K562 (cell line): ENCODE measurements around the gene STAT4. TPM values are rescaled to one million over a fixed set of nuclear protein-coding genes. Genes with fewer than 3 reads are reported as not detected.

ENCODE experiments used
- BMI1 ChIP-seq: fragments of 150-350 bp; IDR thresholded peaks from 2 replicates; pipeline ENCODE4 v1.6.1; 2014; ENCODE audit warnings: low read length
- CBFA2T3 ChIP-seq: fragments of 450-650 bp; IDR thresholded peaks from 2 replicates; pipeline ENCODE4 v1.6.1; 2017
- CBX3 ChIP-seq, 2 experiments: IDR thresholded peaks; 1 replicate in 1 of 2; 2 replicates in 1 of 2; pipeline ENCODE4 v1.6.1; 2012; ENCODE audit warnings: inconsistent platforms in 2 of 2, low read length in 2 of 2, borderline replicate concordance in 1 of 2, control low read depth in 1 of 2
- DMBX1 ChIP-seq: fragments of 250-450 bp; sonication (Bioruptor Pico); IDR thresholded peaks from 2 replicates; pipeline ENCODE4 v1.8.0; 2022; ENCODE audit warnings: inconsistent platforms, mild to moderate bottlenecking, moderate library complexity, borderline replicate concordance
- GABPB1 ChIP-seq: sonication (generic); formaldehyde crosslinking; IDR thresholded peaks from 2 replicates; pipeline ENCODE4 v1.8.0; 2022; ENCODE audit warnings: mild to moderate bottlenecking, missing genetic modification reagents
- PHB ChIP-seq: fragments of 250-450 bp; sonication (Bioruptor Pico); IDR thresholded peaks from 2 replicates; pipeline ENCODE4 v1.5.0; 2021
- PHF21A ChIP-seq: fragments of 450-650 bp; IDR thresholded peaks from 2 replicates; pipeline ENCODE4 v1.6.1; 2017; ENCODE audit warnings: low read depth, borderline replicate concordance
- TEAD1 ChIP-seq, 2 experiments: fragments of 450-650 bp in 1 of 2; sonication (generic) in 1 of 2; formaldehyde crosslinking; IDR thresholded peaks; 2 replicates each; pipeline versions ENCODE4 v1.4.0 to v1.8.0; 2020 to 2022; ENCODE audit warnings: mild to moderate bottlenecking in 2 of 2, missing genetic modification reagents in 1 of 2
- TEAD4 ChIP-seq, 2 experiments: sonication (generic) in 1 of 2; formaldehyde crosslinking in 1 of 2; IDR thresholded peaks; 2 replicates each; pipeline versions ENCODE4 v1.6.1 to v1.8.0; 2012 to 2022; ENCODE audit warnings: borderline replicate concordance in 1 of 2, inconsistent platforms in 1 of 2, low read length in 1 of 2, mild to moderate bottlenecking in 1 of 2, missing genetic modification reagents in 1 of 2
- ZFP1 ChIP-seq: fragments of 450-650 bp; formaldehyde crosslinking; IDR thresholded peaks from 2 replicates; pipeline ENCODE4 v1.4.0; 2020; ENCODE audit warnings: mild to moderate bottlenecking, mixed read lengths
- ZNF133 ChIP-seq: fragments of 250-450 bp; sonication (Bioruptor Pico); IDR thresholded peaks from 2 replicates; pipeline ENCODE4 v1.4.0; 2020; ENCODE audit warnings: mild to moderate bottlenecking
- ZNF3 ChIP-seq: fragments of 250-450 bp; sonication (Bioruptor Pico); IDR thresholded peaks from 2 replicates; pipeline ENCODE4 v1.5.0; 2021; ENCODE audit warnings: mild to moderate bottlenecking, moderate library complexity
- polyA plus RNA-seq, 8 experiments: library from polyadenylated mRNA; depleted of rRNA in 4 of 8; stranded (reverse) in 5 of 8; unstranded in 3 of 8; fragments of >200 nt; fragmentation: Nextera tagmentation in 2 of 8; fragmentation: Illumina TruSeq in 1 of 8; extraction: Ambion mirVana in 2 of 8; extraction: Trizol in 1 of 8; gene quantifications; 2 replicates each; pipeline versions ENCODE4 v1.2.1 to v1.2.3, GENCODE V29; 2011 to 2014; ENCODE audit warnings: inconsistent platforms in 1 of 8, missing spikeins in 1 of 8
- total RNA-seq, 7 experiments: library from RNA; depleted of rRNA in 6 of 7; stranded (reverse); fragments of >200 nt in 6 of 7; fragmentation: Illumina TruSeq in 2 of 7; extraction: Trizol in 2 of 7; gene quantifications; 2 replicates each; pipeline versions ENCODE4 v1.2.1 to v1.2.3, GENCODE V29; 2011 to 2021; ENCODE audit warnings: low replicate concordance in 1 of 7
- TF ChIP-seq, protein P1 (sequence below): fragments of 250-450 bp; sonication (Bioruptor Pico); IDR thresholded peaks from 2 replicates; pipeline ENCODE4 v1.8.0; 2021; ENCODE audit warnings: moderate library complexity, mild to moderate bottlenecking, inconsistent platforms
- TF ChIP-seq, protein P2 (sequence below), 2 experiments: fragments of 450-650 bp in 1 of 2; sonication (generic) in 1 of 2; formaldehyde crosslinking in 1 of 2; IDR thresholded peaks; 2 replicates each; pipeline versions ENCODE4 v1.7.1 to v1.9.0; 2016 to 2022; ENCODE audit warnings: inconsistent platforms in 1 of 2, mild to moderate bottlenecking in 1 of 2, missing genetic modification reagents in 1 of 2
- TF ChIP-seq, protein P3 (sequence below): fragments of 450-650 bp; formaldehyde crosslinking; IDR thresholded peaks from 2 replicates; pipeline ENCODE4 v1.4.0; 2022; ENCODE audit warnings: mild to moderate bottlenecking, moderate library complexity

STAT4 gene
- total and polyA plus RNA-seq, 9 of the 15 experiments (the other 6 are each of a cell fraction or from before 2014, with no cell fraction given), result 0.01 to 0.06 (median 0.03) TPM; not detected in 6

DNA sequence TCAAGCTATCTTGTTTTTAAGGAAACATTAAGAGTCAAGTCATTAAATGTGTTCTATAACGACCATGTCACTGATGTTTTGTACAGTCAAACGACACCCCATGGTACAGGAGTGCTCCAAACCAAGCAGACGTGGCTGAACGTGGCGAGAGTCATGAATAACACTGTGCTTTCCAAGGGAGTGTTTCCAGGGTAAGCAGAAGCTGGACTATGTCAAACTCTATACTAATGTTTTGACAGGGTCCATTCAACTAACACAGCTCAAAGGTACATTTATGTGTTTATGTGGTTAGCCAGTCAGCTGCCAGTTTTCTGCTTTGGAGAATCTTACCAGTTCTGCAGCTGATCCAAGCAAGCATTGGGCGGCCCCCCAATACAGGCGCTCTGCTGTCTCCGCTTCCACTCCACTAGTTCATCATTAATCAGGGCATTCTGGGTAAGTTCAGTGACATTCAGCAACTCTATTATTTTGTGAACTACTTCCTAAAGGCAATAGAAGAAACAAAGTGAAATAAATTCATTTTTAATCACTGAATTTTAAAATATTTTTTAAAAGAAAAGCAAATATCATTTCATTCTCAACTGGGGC, 153.2 kb downstream of the STAT4 start (continued):
- TF ChIP-seq, protein P1, sequence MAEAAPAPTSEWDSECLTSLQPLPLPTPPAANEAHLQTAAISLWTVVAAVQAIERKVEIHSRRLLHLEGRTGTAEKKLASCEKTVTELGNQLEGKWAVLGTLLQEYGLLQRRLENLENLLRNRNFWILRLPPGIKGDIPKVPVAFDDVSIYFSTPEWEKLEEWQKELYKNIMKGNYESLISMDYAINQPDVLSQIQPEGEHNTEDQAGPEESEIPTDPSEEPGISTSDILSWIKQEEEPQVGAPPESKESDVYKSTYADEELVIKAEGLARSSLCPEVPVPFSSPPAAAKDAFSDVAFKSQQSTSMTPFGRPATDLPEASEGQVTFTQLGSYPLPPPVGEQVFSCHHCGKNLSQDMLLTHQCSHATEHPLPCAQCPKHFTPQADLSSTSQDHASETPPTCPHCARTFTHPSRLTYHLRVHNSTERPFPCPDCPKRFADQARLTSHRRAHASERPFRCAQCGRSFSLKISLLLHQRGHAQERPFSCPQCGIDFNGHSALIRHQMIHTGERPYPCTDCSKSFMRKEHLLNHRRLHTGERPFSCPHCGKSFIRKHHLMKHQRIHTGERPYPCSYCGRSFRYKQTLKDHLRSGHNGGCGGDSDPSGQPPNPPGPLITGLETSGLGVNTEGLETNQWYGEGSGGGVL (CRISPR knock-in tag), result no peak
- TF ChIP-seq GABPB1 (CRISPR knock-in tag) (no peak), ZNF133 (no peak), CBFA2T3 (no peak), DMBX1 (CRISPR knock-in tag) (no peak), BMI1 (no peak), ZFP1 (no peak), PHB (no peak), TEAD4 (IDR thresholded peaks at IDR 0.05; ENCODE audit: low read length) (no peak), TEAD4 (CRISPR knock-in tag; IDR thresholded peaks at IDR 0.05; ENCODE audit: borderline replicate concordance) (no peak), PHF21A (no peak), CBX3 (IDR thresholded peaks at IDR 0.05; ENCODE audit: borderline replicate concordance in 1 of 2, low read length in 2 of 2) (no peak), ZNF3 (CRISPR knock-in tag) (no peak), TEAD1 (CRISPR knock-in tag; IDR thresholded peaks at IDR 0.05) (no peak)
- TF ChIP-seq, protein P2, sequence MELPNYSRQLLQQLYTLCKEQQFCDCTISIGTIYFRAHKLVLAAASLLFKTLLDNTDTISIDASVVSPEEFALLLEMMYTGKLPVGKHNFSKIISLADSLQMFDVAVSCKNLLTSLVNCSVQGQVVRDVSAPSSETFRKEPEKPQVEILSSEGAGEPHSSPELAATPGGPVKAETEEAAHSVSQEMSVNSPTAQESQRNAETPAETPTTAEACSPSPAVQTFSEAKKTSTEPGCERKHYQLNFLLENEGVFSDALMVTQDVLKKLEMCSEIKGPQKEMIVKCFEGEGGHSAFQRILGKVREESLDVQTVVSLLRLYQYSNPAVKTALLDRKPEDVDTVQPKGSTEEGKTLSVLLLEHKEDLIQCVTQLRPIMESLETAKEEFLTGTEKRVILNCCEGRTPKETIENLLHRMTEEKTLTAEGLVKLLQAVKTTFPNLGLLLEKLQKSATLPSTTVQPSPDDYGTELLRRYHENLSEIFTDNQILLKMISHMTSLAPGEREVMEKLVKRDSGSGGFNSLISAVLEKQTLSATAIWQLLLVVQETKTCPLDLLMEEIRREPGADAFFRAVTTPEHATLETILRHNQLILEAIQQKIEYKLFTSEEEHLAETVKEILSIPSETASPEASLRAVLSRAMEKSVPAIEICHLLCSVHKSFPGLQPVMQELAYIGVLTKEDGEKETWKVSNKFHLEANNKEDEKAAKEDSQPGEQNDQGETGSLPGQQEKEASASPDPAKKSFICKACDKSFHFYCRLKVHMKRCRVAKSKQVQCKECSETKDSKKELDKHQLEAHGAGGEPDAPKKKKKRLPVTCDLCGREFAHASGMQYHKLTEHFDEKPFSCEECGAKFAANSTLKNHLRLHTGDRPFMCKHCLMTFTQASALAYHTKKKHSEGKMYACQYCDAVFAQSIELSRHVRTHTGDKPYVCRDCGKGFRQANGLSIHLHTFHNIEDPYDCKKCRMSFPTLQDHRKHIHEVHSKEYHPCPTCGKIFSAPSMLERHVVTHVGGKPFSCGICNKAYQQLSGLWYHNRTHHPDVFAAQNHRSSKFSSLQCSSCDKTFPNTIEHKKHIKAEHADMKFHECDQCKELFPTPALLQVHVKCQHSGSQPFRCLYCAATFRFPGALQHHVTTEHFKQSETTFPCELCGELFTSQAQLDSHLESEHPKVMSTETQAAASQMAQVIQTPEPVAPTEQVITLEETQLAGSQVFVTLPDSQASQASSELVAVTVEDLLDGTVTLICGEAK (IDR thresholded peaks at IDR 0.05), result no peak
- TF ChIP-seq, protein P2 (CRISPR knock-in tag; IDR thresholded peaks at IDR 0.05), result no peak
- TF ChIP-seq, protein P3, sequence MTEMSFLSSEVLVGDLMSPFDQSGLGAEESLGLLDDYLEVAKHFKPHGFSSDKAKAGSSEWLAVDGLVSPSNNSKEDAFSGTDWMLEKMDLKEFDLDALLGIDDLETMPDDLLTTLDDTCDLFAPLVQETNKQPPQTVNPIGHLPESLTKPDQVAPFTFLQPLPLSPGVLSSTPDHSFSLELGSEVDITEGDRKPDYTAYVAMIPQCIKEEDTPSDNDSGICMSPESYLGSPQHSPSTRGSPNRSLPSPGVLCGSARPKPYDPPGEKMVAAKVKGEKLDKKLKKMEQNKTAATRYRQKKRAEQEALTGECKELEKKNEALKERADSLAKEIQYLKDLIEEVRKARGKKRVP (CRISPR knock-in tag), result no peak
